HL-60 (cell line): ENCODE results near the gene CLCN5.

Experiments
- CTCF ChIP-seq: IDR thresholded peaks from one replicate; pipeline ENCODE4 v1.5.1; 2011; ENCODE audit warnings: low read length, control low read depth, inconsistent platforms; ENCODE audit not compliant: insufficient read depth
- POLR2AphosphoS5 ChIP-seq: IDR thresholded peaks from 2 replicates; pipeline ENCODE4 v1.6.1; 2012; ENCODE audit warnings: low read depth
- REST ChIP-seq: IDR thresholded peaks from 2 replicates; pipeline ENCODE4 v1.6.1; 2012; ENCODE audit warnings: low read depth; ENCODE audit not compliant: insufficient replicate concordance

GRCh38 chrX:50081282-50081889, 159.0 kb downstream of the CLCN5 start:
- TF ChIP-seq CTCF, result no peak
- TF ChIP-seq POLR2AphosphoS5, result no peak
- no peak for TF ChIP-seq REST
